Measurements from ENCODE around the gene GANAB.
"Not testable (repeated sequence)": the region's sequence is repeated elsewhere in the genome, so short reads cannot be mapped to it uniquely, and the experiment has no call there.

The GANAB gene

DNA sequence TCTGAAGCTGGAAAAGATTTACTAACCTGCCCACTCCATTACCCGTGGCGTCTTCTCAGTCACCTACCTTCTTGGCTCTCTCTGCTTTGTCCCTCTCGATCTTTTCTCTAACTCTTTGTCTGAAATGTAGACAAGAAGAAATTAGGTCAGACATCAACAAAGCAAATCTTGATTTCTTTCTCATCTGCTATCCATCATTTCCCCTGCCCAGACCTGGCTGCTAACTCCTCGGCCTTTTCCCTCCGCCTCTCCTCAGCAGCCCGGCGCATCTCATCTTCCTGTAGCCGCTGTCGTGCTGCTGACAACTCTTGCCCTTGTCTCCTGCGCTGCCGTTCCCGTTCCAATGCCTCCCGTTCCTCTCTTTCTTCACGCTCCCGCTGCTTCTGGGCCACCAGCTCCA is 31.3 kb upstream of the GANAB start:
- peaks cover 7% of the 10 kb centered on the region for H3K36me3 ChIP-seq (ENCODE audit: control insufficient read depth, insufficient read depth, low read length)
- H3K4me3 ChIP-seq (replicated peaks; ENCODE audit: low read depth, low read length), result peak overlapping the region; percentile 95
- no peaks in the 10 kb centered on the region for H3K27me3 ChIP-seq (replicated peaks; ENCODE audit: control insufficient read depth, insufficient read depth, low read length)
- no peak for DNase-seq (ENCODE audit: extremely low read depth, insufficient read length)
- TF ChIP-seq, protein P1, sequence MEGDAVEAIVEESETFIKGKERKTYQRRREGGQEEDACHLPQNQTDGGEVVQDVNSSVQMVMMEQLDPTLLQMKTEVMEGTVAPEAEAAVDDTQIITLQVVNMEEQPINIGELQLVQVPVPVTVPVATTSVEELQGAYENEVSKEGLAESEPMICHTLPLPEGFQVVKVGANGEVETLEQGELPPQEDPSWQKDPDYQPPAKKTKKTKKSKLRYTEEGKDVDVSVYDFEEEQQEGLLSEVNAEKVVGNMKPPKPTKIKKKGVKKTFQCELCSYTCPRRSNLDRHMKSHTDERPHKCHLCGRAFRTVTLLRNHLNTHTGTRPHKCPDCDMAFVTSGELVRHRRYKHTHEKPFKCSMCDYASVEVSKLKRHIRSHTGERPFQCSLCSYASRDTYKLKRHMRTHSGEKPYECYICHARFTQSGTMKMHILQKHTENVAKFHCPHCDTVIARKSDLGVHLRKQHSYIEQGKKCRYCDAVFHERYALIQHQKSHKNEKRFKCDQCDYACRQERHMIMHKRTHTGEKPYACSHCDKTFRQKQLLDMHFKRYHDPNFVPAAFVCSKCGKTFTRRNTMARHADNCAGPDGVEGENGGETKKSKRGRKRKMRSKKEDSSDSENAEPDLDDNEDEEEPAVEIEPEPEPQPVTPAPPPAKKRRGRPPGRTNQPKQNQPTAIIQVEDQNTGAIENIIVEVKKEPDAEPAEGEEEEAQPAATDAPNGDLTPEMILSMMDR (IDR thresholded peaks at IDR 0.05; ENCODE audit: insufficient read depth, low read length, poor library complexity, severe bottlenecking), result no peak

DNA sequence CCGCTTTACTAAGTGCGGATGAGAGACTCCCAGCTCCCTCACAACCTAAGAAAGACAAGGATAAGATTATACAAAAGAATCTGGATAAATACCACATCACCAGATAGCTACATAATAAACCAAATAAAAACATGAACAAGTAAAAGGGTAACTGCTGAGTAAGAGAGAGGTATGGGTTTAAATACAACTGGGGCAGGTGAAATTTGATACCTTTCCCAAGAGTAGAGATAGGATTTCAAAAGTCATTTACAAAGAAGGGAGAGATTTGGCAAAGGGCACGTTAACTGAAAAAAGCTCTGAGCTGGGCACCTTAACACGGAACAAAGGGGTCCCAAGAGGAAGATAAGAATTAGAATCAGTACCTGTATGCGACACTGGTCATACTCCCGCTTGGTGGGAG is 30.7 kb upstream of the GANAB start:
- DNase-seq (ENCODE audit: extremely low read depth, insufficient read length), result no peak
- H3K36me3 ChIP-seq (ENCODE audit: control insufficient read depth, insufficient read depth, low read length), result peaks cover 7% of the 10 kb centered on the region
- no peak overlapping the region for H3K4me3 ChIP-seq (replicated peaks; ENCODE audit: low read depth, low read length)
- TF ChIP-seq, protein P1 (IDR thresholded peaks at IDR 0.05; ENCODE audit: insufficient read depth, low read length, poor library complexity, severe bottlenecking), result no peak
- H3K27me3 ChIP-seq (replicated peaks; ENCODE audit: control insufficient read depth, insufficient read depth, low read length), result no peaks in the 10 kb centered on the region

DNA sequence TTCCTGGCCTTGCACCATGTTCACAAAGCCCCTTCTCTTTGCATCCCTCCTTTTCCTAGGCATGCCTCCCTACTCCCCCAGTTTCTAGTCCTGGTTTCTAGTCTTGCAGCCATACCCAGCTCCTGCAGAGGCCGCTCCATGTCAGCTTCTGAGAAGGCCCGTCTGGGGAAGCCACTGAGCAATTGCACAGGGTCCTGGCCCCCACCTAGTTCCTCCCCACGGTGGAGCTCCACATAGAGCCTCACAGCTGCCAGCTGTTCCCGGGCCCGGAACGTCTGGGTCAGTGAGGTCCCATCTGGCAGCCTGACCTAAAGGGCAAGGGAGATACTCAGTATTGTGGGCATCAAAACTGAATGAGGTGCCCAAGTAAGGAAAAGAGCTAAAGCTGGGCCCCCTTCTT is 30.3 kb upstream of the GANAB start:
- H3K27me3 ChIP-seq (replicated peaks; ENCODE audit: control insufficient read depth, insufficient read depth, low read length), result no peaks in the 10 kb centered on the region
- DNase-seq (ENCODE audit: extremely low read depth, insufficient read length), result no peak
- TF ChIP-seq, protein P1 (IDR thresholded peaks at IDR 0.05; ENCODE audit: insufficient read depth, low read length, poor library complexity, severe bottlenecking), result no peak
- H3K36me3 ChIP-seq (ENCODE audit: control insufficient read depth, insufficient read depth, low read length), result peaks cover 7% of the 10 kb centered on the region
- H3K4me3 ChIP-seq (replicated peaks; ENCODE audit: low read depth, low read length), result no peak overlapping the region

DNA sequence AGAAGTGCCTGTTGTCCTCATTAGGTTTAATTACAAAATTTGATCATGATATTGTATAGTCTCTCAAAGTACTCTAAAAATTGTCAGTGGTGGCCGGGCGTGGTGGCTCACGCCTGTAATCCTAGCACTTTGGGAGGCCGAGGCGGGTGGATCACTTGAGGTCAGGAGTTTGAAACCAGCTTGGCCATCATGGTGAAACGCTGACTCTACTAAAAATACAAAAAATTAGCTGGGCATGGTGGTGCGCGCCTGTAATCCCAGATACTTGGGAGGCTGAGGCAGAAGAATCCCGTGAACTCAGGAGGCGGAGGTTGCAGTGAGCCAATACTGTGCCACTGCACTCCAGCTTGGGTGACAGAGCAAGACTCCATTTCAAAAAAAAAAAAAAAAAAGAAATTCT is 29.0 kb upstream of the GANAB start:
- not testable (repeated sequence) for H3K4me3 ChIP-seq (replicated peaks; ENCODE audit: low read depth, low read length); DNase-seq (ENCODE audit: extremely low read depth, insufficient read length); H3K36me3 ChIP-seq (ENCODE audit: control insufficient read depth, insufficient read depth, low read length); H3K27me3 ChIP-seq (replicated peaks; ENCODE audit: control insufficient read depth, insufficient read depth, low read length)

DNA sequence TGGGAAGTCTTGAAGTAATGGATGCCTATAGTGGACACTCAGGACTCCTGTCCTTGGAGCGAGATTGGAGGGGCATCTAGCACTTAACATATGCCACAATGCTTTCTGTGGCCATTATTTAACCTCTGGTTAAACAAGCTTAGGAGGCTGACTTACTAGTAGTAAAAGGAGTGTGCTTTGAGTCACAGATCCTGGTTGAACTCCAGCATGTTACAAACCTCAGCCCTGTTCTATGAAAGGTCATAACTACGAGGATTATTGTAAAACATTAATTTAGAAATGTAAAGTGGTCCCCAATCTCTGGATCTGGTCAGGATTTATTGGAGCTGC is 26.7 kb upstream of the GANAB start:
- TF ChIP-seq, protein P1 (IDR thresholded peaks at IDR 0.05; ENCODE audit: insufficient read depth, low read length, poor library complexity, severe bottlenecking), result no peak
- Histone ChIP-seq H3K4me3 (replicated peaks; ENCODE audit: low read depth, low read length) (no peak overlapping the region), H3K36me3 (ENCODE audit: control insufficient read depth, insufficient read depth, low read length) (peaks cover 7% of the 10 kb centered on the region)

DNA sequence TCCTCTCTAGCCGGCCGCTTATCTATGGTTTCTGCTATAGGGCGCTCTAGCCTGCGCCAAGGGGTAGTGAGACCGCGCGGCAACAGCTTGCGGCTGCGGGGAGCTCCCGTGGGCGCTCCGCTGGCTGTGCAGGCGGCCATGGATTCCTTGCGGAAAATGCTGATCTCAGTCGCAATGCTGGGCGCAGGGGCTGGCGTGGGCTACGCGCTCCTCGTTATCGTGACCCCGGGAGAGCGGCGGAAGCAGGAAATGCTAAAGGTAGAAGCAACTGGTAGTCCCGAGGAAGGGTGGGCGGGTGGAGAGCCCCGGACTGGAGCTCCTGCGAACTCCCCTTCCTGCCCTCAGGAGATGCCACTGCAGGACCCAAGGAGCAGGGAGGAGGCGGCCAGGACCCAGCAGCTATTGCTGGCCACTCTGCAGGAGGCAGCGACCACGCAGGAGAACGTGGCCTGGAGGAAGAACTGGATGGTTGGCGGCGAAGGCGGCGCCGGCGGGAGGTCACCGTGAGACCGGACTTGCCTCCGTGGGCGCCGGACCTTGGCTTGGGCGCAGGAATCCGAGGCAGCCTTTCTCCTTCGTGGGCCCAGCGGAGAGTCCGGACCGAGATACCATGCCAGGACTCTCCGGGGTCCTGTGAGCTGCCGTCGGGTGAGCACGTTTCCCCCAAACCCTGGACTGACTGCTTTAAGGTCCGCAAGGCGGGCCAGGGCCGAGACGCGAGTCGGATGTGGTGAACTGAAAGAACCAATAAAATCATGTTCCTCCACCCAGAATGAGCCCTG is 25.4 kb upstream of the GANAB start, which contains the start of the genes LBHD1 and UQCC3:
LBHD1 (minus strand) TSS at position 660 of the 782 bp plus-strand sequence. CDS start 2,236 bp downstream, outside the sequence.
UQCC3 (plus strand) TSS at position 66 of the 782 bp plus-strand sequence; CDS start at position 139, 73 bp downstream.
- no peaks in the 10 kb centered on the region for H3K27me3 ChIP-seq (replicated peaks; ENCODE audit: control insufficient read depth, insufficient read depth, low read length)
- peaks cover 6% of the 10 kb centered on the region for H3K36me3 ChIP-seq (ENCODE audit: control insufficient read depth, insufficient read depth, low read length)
- peak; percentile 87 for DNase-seq (ENCODE audit: extremely low read depth, insufficient read length)
- H3K4me3 ChIP-seq (replicated peaks; ENCODE audit: low read depth, low read length), result peak within 1 kb of the TSS; percentile 91
- TF ChIP-seq, protein P1 (IDR thresholded peaks at IDR 0.05; ENCODE audit: insufficient read depth, low read length, poor library complexity, severe bottlenecking), result no peak

More for the DNA sequence above, 26.7 kb upstream of the GANAB start:
- H3K27me3 ChIP-seq (replicated peaks; ENCODE audit: control insufficient read depth, insufficient read depth, low read length), result no peaks in the 10 kb centered on the region
- no peak for DNase-seq (ENCODE audit: extremely low read depth, insufficient read length)

Measured in GM06990 (cell line).